T-helper 2 cell treated with Interferon-gamma antibody and Interleukin-4, amounts not matched to agents 5 μg/mL and 100 μg/mL, for 36 hours (primary cell): Measurements from ENCODE around the gene MN1.

Source experiments
- DNase-seq: peaks from one replicate; pipeline ENCODE4 v3.0.0; 2021; ENCODE audit warnings: low spot score
- H3K27ac Mint-ChIP-seq: one replicate; pipeline ENCODE4 v1.8.0; 2021; ENCODE audit warnings: mild to moderate bottlenecking, mixed read lengths
- H3K27me3 Mint-ChIP-seq: one replicate; pipeline ENCODE4 v1.8.0; 2021; ENCODE audit warnings: low read depth, mixed read lengths
- H3K36me3 Mint-ChIP-seq: one replicate; pipeline ENCODE4 v1.8.0; 2021; ENCODE audit warnings: low read depth, mixed read lengths
- H3K4me1 Mint-ChIP-seq: one replicate; pipeline ENCODE4 v1.8.0; 2021; ENCODE audit warnings: low read depth, mixed read lengths
- H3K4me3 Mint-ChIP-seq: one replicate; pipeline ENCODE4 v1.8.0; 2022; ENCODE audit warnings: mild to moderate bottlenecking, moderate library complexity, mixed read lengths
- H3K9me3 Mint-ChIP-seq: one replicate; pipeline ENCODE4 v1.8.0; 2021; ENCODE audit warnings: mixed read lengths

Gene MN1

DNA sequence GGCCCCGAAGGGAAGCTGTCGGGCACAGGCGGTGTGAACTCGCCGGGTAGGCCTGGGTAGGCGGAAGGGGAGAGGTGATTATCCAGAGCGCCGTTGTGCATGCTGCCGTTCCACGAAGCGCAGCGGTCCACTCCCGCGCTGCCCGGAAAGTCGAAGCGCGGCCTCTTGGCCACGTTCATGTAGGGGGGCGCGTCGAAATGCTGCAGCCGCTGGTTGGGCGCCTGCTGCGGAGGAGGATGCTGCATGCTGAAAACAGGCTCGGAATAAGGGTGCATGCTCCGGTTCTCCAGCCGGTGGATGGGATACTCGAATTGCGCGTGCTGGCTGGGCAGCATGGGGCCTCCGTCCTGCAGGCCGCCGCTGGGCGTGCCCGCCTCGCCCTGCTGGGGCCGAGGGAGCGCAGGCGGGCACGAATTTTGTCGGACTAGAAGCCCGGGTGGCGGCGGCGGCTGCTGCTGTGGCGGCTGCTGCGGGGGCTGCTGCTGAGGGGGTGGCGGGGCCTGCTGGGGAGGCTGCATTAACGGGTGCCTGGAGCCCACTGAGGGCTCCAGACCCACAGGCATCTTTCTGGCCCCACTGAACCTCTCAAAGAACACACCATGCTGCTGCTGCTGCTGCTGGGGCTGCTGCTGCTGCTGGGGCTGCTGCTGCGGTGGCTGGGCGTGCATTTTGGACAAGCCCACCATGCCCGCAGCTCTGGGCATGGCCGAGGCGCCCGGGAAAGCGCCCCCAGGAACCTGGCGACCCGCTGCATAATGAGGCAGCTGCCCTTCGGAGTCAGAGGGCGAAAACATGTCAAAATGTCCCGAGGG lies 2.3 kb downstream of the MN1 start:
- Mint-ChIP-seq H3K27me3 (peaks cover 28% of the 10 kb centered on the region), H3K9me3 (no peaks in the 10 kb centered on the region), H3K4me1 (no peaks in the 10 kb centered on the region), H3K36me3 (no peaks in the 10 kb centered on the region), H3K27ac (no peak overlapping the region), H3K4me3 (no peak overlapping the region)
- DNase-seq, result no peak

DNA sequence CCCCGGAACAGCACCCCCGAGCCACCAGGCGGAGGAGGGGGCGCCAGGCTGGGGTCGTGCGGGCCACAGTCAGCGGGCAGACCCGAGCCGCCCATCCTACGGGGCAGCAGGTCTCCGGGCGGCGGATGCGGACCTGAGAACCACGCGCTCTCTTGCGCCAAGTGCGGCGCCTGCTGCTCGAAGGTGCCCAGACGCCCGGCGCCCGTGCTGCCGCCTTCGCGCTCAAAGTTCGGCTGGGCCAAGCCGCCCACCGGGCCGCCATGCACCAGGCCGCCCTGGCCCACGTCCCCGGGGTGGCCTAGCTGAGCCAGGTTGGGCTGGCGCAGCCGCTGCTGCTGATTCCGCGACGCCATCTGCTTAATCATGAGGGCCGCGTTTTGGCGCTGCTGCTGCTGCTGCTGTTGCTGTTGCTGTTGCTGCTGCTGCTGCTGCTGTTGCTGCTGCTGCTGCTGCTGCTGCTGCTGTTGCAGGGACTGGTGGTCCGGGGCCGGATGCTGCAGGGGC lies 3.0 kb downstream of the MN1 start:
- Mint-ChIP-seq H3K4me3 (no peak overlapping the region), H3K27me3 (peaks cover 24% of the 10 kb centered on the region), H3K4me1 (no peaks in the 10 kb centered on the region), H3K36me3 (no peaks in the 10 kb centered on the region), H3K27ac (no peak overlapping the region), H3K9me3 (no peaks in the 10 kb centered on the region)
- DNase-seq, result no peak

DNA sequence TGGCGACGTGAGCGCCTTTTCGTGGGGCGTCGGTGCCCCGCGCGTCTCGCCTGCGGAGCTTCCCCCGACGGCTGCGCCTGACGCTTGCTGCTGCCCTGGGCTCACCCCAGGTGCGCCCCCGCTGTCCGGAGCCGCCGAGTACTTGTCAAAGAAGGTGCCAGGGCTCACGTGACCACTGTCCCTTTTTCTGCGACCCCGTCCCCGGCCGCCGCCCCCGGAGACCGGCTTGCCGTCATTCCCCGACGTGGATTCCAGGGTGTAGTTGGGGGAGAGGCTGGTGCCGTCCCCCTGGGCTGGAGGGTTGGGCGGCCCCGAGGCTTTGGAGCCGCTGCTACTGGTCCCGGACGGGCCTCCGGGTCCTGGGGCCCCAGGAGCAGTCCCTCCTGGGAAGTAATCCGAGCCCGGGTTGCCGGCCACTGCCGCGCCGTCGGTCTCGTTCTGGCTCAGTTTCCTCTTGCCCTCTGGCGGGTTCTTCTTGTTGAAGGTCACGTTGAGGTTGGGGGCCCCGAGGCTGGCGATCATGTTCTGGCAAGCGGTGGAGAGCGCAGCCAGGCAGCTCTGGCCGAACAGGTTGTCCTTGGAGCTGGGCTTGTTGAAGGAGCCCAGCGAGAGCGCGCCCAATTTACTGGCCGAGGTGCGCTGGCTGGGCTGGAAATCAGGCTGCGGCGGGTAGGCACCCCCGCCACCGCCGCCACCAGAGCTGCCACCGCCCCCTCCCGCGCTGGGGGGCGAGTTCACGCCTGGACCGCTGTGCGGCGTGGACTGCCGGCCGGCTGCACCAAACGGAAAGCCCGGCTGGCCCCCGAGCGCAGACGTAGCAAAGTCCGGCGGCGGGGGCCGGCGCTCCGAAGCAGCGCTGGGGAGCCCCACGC lies 3.8 kb downstream of the MN1 start:
- no peaks in the 10 kb centered on the region for H3K36me3 Mint-ChIP-seq
- no peak overlapping the region for H3K4me3 Mint-ChIP-seq
- H3K9me3 Mint-ChIP-seq, result no peaks in the 10 kb centered on the region
- no peak overlapping the region for H3K27ac Mint-ChIP-seq
- no peak for DNase-seq
- peaks cover 16% of the 10 kb centered on the region for H3K27me3 Mint-ChIP-seq
- H3K4me1 Mint-ChIP-seq, result no peaks in the 10 kb centered on the region

DNA sequence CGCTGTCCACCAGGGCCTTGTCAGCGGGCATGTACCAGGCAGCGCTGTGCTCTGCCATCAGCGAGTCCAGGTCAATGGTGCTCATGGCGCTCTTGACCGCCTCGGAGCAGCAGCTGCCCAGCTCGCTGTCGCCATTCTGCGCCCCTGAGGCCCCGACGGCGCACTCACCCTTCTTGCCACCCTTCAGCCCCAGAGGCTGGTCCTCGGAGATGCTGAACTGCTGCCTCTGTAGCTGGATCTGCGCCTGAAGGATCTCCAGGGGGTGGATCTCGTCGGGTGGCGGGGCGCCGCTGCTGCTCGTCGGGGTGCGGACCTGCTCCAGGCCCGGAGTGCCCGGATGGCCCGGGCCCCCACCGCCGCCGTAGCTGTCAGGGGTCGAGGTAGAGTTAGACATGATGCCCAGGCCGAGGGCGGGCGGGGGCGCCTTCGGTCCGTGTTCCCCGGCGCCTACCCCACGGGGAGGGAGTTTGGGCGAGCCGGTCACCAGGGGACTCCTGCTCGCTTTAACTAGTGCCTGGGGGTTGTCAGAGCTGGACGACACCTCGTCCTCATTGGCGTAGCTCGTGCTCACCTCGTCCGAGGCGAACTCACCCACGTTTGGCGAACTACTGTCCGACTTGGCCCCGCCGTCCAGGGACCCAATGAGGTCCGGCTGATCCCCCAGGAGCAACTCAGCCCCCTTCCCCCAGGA lies 4.6 kb downstream of the MN1 start:
- Mint-ChIP-seq H3K36me3 (no peaks in the 10 kb centered on the region), H3K27me3 (peaks cover 9% of the 10 kb centered on the region), H3K9me3 (no peaks in the 10 kb centered on the region), H3K4me1 (no peaks in the 10 kb centered on the region), H3K4me3 (no peak overlapping the region), H3K27ac (no peak overlapping the region)
- DNase-seq, result no peak

DNA sequence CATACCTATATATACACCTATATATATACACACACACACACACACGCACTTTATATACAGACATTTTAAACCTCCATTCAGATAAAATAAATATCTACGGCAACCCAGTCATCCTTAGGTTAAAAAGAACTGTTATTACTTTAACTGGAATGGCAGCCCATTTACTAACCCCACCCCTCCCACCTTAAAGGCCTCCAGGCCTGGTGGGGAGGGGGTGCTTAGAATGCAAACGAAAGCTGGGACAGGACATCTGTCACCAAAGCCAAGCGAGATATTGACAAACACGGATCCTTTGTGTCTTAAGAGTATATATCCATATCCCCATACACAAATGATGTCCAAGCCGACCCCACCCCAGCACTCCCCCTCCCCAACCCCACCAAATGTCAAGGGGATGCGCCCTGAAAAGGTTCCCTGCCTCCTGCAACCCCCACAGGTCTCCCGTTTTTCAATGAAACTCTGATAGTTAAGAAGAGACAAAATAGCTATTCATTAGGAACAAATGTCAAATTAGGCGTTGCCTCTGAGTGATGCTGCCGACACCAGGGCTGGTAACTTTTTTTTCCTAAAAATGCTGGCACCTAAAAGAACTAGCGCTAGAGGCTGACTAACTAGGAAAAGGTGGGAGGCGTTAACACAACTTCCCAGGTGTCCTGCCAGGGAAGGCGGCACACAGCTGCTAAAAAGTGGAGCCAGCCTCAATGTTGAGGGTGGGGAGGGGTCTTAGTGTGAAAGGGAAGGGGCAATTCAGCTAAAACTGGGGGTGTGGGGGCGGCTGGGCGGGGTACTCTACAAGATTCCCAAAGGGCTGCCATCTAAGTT lies 5.6 kb downstream of the MN1 start:
- Mint-ChIP-seq H3K4me3 (no peak overlapping the region), H3K27me3 (peaks cover 9% of the 10 kb centered on the region), H3K4me1 (no peaks in the 10 kb centered on the region), H3K27ac (no peak overlapping the region), H3K9me3 (no peaks in the 10 kb centered on the region), H3K36me3 (no peaks in the 10 kb centered on the region)
- DNase-seq, result no peak

DNA sequence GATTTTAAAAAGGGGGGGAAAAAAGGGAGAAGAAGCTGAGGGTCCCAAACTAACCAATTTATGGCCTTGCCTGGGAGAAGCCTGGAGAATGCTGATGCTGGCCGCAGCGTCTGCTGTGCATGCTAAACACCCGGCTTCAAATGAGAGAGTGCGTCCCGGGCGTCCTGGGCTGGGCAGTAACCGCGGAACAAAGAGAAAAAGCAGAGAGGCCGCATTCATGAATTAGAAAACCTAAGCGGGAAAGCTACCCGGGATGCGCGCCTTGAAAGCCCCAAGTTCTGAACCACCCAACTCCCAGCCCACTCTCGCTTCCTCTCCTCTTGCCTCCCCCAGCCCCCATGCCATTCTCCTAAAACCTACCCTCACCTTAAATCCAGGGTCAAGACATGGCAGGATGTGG lies 6.5 kb downstream of the MN1 start:
- Mint-ChIP-seq H3K27me3 (peaks cover 2% of the 10 kb centered on the region), H3K27ac (no peak overlapping the region), H3K4me1 (no peaks in the 10 kb centered on the region), H3K4me3 (no peak overlapping the region), H3K36me3 (no peaks in the 10 kb centered on the region), H3K9me3 (no peaks in the 10 kb centered on the region)
- no peak for DNase-seq

DNA sequence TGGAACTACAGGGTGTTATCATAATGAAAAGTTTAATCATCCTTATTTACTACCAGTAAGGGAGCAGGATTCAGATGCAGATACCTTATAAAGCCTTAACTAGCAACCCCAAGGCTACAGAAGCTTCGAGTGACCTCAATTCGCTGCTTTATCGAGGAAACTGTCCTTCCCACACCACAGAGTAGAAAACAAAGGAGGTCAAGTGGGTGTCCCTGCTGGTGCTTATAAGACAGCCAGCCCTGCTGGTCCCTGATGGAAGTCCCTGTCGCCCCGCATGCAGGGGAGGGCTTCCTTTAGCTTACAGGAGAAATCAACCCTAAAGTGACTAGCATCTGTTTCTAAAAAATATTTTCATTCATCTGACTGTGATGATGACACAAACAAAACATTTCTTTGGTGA lies 7.3 kb downstream of the MN1 start:
- Mint-ChIP-seq H3K36me3 (no peaks in the 10 kb centered on the region), H3K4me3 (no peak overlapping the region), H3K27ac (no peak overlapping the region), H3K9me3 (no peaks in the 10 kb centered on the region), H3K4me1 (no peaks in the 10 kb centered on the region), H3K27me3 (peaks cover 2% of the 10 kb centered on the region)
- DNase-seq, result no peak

DNA sequence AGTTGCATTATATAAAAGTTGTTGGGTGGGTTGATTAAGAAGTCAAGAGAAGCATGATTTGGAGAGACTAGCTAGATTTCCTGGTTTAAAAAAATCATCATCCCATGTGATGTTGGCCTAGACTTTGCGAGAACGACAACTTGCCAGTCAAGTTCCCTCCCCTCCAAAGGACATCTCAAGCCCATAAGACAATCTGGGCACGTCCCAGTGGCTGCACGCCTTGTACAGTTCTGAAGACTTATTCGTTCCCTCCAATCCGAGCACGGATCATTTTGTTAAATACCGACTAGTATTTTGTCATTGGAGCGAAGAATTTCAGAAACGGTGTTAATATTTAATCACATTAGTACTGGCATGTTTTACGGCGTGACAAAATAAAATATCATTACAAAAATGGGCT lies 8.0 kb downstream of the MN1 start:
- no peak for DNase-seq
- Mint-ChIP-seq H3K9me3 (no peaks in the 10 kb centered on the region), H3K4me1 (no peaks in the 10 kb centered on the region), H3K36me3 (no peaks in the 10 kb centered on the region), H3K4me3 (no peak overlapping the region), H3K27me3 (no peaks in the 10 kb centered on the region), H3K27ac (no peak overlapping the region)

DNA sequence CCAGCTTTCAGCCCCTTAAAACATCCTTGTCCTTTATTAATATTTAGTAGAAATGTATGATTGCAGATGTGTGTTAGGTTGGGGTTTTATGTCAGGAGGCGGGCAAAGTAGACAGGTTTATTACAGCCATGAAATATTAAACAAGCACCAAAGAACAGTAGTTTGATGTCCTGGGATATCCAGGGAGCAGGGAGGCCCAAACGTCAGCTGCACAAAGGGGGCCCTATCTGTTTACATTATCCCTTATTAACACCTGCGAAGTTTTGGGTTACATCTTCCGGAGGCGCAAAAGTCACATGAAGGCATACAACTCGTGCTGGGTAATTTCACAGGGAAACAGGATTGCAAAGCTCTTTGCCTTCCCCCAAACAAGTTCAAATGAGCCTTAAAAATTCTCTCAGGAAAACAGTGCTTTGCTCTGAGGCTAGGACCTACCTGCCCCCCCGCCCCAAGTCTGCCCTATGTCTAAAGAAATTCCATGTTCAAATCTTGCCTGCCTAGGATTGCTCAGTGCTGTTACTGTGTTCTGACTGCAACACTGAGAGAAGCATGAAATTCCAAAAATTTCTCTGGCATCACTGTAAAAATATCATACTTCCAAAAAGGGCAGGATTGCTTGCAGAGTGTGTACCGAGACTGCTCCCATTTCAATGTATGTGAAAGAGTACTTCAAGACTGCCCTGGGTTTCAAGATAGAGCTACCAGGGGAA lies 8.9 kb downstream of the MN1 start:
- H3K27me3 Mint-ChIP-seq, result peaks cover 4% of the 10 kb centered on the region
- DNase-seq, result no peak
- H3K4me1 Mint-ChIP-seq, result no peaks in the 10 kb centered on the region
- no peak overlapping the region for H3K4me3 Mint-ChIP-seq
- H3K27ac Mint-ChIP-seq, result no peak overlapping the region
- no peaks in the 10 kb centered on the region for H3K36me3 Mint-ChIP-seq
- no peaks in the 10 kb centered on the region for H3K9me3 Mint-ChIP-seq

DNA sequence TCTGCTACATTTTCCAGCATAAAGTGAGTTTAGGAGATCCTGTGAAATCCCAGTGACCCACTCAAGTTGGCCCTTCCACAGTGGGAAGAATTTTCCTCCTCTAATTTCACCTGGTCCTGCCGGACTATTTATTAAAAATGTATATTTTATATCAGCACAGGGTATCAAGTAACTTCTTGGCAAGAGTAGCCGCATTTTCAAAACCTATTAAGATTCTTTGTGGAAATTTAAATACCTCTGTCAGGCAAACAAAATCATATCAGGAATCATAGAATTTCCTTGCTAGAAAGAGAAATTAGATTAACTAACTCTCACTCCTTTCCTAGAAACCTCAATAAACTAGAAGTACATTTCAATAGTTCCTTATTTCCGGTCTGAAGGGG lies 9.7 kb downstream of the MN1 start:
- Mint-ChIP-seq H3K36me3 (no peaks in the 10 kb centered on the region), H3K27me3 (peaks cover 4% of the 10 kb centered on the region), H3K9me3 (no peaks in the 10 kb centered on the region), H3K4me3 (no peak overlapping the region), H3K4me1 (no peaks in the 10 kb centered on the region), H3K27ac (no peak overlapping the region)
- DNase-seq, result no peak

DNA sequence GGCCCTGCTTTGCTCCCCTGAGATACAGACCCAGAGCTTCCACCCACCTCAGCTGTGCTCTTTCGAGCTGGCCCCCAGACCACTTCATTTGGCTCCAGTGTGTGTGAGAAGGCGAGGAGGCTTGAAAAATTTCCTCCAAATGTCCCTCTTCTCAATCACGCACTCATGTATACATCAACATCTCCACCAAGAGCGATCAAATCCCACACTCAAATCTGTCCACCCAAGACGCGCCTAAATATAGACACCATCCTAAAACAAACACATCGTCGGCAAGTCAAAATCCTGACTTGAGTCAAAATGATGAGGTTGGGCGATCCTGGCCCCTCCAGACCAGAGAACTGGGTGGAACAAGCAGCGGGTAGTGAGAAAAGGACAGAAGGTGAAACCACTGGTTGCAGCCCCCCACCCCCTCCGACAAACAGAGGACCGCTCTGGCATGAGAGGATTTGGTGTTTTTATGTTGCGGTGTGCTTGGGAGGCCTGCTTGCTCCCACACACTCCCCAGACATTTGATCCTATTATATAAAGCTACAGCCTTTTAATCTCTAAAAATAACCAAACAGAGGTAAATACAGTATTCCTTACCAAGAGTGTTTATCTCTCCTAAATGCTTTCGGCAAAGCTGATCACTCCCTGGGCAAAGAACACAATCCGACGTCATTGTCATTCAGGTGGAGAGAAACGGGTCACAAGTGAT lies 10.2 kb downstream of the MN1 start:
- peaks cover 8% of the 10 kb centered on the region for H3K27me3 Mint-ChIP-seq
- no peaks in the 10 kb centered on the region for H3K9me3 Mint-ChIP-seq
- no peak overlapping the region for H3K27ac Mint-ChIP-seq
- DNase-seq, result no peak
- H3K4me1 Mint-ChIP-seq, result no peaks in the 10 kb centered on the region
- H3K36me3 Mint-ChIP-seq, result no peaks in the 10 kb centered on the region
- H3K4me3 Mint-ChIP-seq, result no peak overlapping the region

DNA sequence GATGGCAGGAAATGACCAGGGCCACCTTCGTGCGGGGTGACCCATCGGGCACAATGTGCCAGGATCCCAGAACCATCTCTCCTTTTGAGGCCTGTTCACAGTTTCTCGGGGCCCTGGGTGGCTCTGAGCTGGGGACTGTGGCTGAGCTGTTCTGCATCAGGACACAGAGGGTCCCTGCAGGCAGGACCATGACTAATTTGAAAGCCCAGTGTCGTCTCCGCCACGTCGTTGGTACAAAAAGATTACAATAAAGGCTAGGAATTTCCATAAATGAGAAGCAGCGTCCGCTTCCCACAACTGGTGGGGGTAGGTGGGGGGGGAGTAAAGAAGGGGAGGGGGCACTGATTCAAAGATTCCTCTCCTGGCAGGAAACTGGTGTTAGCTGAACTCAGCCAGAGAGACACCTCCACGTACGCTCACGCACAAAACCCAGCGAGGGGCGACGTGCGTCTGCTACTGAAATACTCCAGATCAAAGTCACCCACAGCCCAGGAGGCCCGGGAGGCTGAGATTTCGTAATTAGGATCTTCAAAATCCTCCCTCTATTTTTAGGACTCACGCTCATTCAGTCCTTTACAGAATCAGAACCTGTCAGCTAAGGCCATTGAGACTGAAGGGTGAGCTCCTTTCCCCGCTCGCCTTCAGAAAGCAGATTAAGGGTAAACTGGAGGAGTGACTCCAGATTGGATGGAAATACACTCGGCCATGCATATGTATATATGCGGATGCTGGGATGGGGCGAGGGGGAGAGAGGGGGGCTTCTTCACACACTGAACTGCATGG lies 11.0 kb downstream of the MN1 start:
- Mint-ChIP-seq H3K27me3 (peaks cover 8% of the 10 kb centered on the region), H3K9me3 (no peaks in the 10 kb centered on the region), H3K4me1 (no peaks in the 10 kb centered on the region)

More for the DNA sequence above, 11.0 kb downstream of the MN1 start:
- no peak for DNase-seq
- H3K4me3 Mint-ChIP-seq, result no peak overlapping the region
- no peak overlapping the region for H3K27ac Mint-ChIP-seq
- no peaks in the 10 kb centered on the region for H3K36me3 Mint-ChIP-seq
